GM12873 (cell line): Measurements from ENCODE around the gene NRDE2.

ENCODE experiments used
- CTCF ChIP-seq: IDR thresholded peaks from 2 replicates; pipeline ENCODE4 v1.5.1; 2012; ENCODE audit warnings: low read depth, mild to moderate bottlenecking, moderate library complexity, low read length, control low read depth; ENCODE audit not compliant: insufficient read depth; ENCODE audit errors: missing control alignments

The NRDE2 gene

GRCh38 chr14:90246936-90247335 lies 84.8 kb downstream of the NRDE2 start:
- no peak for TF ChIP-seq CTCF

- no peak for TF ChIP-seq CTCF
Observed at GRCh38 chr14:90242444-90242843, 89.3 kb downstream of the NRDE2 start.

- no peak for TF ChIP-seq CTCF
Observed at GRCh38 chr14:90239139-90239538, 92.6 kb downstream of the NRDE2 start.

- peak; percentile 89 for TF ChIP-seq CTCF
Observed at GRCh38 chr14:90235179-90235976, 96.4 kb downstream of the NRDE2 start.

- TF ChIP-seq CTCF: no peak
Observed at GRCh38 chr14:90228478-90228877, 103.3 kb downstream of the NRDE2 start.
